HG03460 (cell line): ENCODE measurements around the gene LDLRAD2.

Experiments used
- ATAC-seq: cut with Tn5 transposase; IDR thresholded peaks from one replicate; pipeline ENCODE4 v1.9.1; 2021; ENCODE audit not compliant: unreplicated experiment

The LDLRAD2 gene

DNA sequence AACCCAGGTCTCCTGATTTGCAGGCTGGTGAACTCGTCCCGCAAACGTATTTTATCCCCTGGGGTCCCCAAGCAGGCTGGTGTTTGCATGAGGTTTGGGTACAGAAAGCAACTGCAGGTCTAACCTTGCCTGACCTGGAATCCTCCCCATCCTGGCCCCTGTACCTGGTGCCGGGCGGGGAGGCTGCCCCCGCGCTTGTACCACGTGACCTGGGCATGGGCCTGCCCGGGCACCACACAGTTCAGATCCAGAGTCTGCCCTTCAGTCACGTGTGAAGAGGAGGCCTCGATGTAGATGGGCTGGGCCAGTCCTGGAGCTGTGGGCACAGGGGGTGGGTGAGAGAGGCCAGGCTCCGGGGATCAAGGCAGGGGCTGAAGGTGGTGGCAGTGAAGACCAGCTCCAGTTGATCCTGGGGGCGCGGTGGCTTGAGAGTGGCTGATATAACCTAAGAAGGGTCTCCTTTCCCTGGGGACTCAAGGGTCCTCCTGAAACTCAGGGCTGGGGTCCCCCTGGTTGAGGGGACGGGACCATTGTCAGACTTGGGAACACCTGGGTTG lies 30.6 kb downstream of the LDLRAD2 start:
- ATAC-seq: no peak

DNA sequence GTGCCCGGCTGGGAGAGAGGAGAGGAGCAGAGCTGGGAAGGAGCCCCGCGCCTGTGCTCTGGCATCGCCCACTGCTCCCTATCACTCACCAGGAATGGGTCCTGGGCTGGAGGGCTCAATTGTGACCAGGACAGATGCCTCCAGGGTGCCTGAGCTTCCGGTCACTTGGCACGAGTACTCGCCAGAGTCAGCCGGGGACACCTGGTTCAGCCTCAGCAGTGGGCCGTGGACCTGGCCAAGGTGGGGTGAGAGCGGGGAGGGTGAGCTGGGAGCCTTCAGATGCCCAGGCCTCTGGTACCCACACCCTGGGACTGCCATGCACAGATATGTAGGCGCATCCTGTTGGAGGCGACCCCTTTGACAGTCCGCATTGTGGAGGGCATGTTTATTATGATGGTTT lies 31.1 kb downstream of the LDLRAD2 start:
- ATAC-seq: no peak

DNA sequence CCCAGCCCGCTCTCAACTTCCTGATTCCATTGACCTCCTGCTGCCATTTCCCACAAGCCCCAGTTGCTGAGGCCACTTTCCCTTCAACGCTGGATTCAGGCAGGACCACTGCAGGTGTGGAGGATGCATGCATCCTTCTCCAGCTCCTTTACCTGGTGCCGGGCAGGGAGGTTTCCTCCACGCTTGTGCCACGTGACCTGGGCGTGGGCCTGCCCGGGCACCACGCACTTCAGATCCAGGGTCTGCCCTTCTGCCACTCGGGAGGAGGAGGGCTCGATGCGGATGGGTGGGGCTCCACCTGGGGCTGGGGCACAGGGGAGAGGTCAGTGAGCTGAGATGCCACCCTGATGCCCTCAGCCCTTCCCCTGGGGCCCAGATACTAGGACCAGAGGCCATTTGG lies 31.9 kb downstream of the LDLRAD2 start:
- no peak for ATAC-seq

DNA sequence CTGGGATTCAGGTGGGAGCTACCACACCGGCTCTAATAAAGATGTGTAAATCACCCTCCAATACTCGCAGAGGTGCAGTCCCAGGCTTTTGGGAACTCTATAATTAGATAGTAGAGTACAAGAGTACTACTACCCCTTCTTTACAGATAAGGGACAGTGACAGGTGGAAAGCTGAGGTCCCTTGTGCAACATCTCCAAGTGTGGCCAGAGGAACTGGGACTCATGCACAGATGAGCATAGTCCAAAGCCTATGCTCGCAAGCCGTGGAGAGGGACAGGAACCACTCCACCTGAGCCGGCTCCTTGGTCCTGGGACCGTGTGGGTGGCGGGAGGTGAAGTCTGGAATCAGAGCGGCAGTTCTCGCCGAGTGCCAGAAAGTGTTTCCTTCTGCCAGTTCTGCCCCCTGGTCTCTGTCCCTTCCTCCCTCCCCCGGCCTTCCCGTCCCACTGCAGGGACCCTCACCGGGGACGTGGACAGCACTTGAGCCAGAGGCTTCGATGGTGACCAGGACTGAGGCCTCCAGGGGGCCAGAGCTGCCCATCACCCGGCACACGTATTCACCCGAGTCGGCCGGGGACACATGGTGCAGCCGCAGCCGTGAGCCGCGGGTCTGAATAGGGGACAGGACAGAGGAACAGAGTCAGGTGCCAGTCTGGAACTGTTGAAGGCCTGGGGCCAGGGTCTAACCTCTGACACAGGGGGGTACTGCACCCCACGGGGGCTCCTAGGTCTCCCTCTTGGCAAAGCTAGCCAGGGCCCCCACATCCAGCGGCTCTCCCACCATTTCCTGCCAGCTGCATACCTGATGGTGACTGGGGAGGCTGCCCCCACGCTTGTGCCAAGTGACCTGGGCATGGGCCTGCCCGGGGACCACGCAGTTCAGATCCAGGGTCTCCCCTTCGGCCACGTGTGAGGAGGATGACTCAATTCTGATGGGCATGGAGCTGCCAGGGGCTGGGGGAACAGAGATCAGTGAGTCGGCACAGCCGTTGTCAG lies 33.9 kb downstream of the LDLRAD2 start:
- no peak for ATAC-seq

DNA sequence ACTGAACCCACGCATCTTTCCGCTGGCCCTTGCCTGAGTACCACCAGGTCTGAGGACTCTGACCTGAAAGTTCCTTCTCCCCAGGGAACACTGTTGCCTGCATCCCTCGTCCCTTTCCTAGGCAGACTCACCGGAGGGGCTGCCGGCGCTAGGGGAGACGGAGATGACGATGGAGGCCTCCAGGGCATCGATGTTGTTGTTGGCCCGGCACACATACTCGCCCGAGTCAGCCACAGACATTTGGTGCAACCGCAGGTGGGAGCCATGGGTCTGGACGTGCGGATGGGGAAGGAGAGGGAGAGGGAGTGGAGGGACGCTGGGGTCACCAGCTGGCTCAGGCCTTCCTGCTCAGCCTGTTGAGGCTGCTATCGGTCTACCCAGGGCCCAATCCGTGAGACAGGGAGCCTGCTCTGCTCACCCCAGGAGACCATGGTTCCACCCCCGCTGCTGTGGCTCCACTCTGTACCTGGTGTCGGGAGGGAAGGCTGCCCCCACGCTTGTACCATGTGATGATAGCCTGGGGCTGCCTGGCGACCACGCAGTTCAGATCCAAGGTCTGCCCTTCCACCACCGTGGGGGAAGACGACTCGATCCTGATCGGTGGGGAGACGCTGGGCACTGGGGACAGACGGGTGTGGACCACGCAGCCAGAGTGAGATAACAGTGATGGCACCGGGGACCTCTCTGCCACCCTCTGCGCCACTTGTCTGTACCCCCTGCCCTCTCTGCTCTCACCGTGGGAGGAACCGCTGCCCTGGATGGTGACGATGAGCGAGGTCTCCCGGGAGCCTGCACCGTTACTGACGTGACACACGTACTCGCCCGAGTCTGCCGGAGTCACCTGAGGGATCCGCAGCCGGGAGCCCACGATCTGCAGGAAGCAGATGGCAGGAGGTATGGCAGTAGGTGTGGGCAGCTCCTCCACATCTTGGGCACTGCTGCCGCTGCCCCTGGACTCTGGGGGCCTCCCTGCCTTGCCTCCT lies 35.4 kb downstream of the LDLRAD2 start:
- ATAC-seq: no peak

DNA sequence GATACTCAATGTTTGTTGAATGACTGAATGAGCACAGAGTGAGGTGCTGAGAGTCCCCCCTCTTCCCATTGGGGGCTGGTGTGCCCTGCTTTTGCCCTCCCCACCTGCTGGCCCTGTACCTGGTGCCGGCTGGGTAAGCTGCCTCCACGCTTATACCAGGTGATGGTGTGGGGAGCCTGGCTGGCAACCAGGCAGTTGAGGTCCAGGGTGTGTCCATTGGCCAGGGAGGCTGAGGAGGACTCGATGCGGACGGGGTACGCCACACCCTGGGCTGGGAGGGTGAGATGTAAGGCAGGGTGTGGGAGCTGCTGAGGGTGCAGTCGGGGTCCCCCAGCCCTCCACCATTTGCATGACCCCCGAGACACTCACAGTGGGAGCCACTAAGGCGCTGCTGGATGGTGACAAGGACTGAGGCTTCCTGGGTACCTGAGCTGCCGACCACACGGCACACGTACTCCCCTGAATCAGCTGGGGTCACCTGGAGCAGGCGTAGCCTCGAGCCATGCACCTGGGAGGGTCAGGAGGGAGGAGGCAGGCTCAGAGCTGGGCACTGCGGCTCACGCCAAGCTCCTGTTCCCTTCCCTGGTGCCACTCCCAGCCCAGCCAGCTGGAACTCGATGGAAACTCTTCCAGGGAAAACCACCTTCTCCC lies 36.6 kb downstream of the LDLRAD2 start:
- no peak for ATAC-seq

DNA sequence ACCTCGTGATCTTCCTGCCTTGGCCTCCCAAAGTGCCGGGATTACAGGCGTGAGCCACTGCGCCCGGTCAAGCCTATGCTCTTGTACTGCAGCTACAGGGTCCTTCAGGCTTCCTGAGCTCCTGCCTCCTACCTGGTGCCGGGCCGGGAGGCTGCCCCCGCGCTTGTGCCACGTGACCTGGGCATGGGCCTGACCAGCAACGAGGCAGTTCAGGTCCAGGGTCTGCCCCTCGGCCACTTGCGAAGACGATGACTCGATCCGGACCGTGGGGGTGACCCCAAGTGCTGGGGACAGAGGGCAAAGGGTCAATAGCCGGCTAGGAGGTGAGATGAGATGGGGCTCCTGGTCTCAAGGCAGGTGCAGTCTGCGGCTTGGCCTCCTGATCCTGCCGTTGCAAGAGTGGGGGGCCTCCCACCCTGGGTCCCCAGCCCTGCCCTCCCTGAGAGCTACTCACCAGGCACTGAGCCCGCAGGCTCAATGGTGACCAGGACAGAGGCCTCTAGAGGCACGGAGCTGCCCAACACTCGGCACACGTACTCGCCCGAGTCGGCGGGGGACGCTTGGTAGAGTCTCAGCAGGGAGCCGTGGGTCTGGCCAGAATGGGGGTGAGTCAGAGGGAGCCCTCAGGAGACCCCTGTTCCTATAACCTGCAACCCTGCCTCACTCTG lies 38.0 kb downstream of the LDLRAD2 start:
- ATAC-seq: no peak

DNA sequence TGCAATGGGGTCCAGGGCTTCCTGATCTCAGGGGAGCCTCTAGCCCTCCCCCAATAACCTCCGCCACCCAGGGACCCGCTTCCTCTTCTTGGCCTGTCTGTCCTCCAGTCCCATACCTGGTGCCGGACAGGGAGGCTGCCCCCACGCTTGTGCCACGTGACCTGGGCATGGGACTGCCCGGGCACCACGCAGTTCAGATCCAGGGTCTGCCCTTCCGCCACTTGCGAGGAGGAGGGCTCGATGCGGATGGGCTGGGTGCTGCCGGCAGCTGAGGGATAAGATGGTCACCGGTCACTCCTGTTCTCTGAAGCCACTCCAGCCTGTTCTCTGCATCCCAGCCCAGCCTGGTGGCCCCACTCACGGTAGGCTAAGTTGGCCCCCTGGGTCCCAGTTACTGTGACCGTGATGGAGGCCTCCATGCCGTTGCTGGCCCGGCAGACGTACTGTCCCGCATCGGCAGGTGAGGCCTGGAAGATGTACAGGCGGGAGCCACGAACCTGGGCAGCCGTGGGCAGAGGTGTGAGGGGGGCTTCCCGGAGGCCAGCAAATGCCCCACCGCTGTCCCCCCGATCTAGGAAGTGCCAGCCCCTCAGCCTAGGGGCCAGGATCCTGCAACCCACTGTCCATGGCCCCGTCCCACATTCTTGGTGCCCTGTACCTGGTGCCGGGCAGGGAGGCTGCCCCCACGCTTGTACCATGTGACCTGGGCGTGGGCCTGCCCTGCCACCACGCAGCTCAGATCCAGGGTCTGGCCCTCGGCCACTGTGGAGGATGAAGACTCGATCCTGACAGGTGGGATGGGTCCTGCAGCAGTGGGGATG lies 39.6 kb downstream of the LDLRAD2 start:
- no peak for ATAC-seq

DNA sequence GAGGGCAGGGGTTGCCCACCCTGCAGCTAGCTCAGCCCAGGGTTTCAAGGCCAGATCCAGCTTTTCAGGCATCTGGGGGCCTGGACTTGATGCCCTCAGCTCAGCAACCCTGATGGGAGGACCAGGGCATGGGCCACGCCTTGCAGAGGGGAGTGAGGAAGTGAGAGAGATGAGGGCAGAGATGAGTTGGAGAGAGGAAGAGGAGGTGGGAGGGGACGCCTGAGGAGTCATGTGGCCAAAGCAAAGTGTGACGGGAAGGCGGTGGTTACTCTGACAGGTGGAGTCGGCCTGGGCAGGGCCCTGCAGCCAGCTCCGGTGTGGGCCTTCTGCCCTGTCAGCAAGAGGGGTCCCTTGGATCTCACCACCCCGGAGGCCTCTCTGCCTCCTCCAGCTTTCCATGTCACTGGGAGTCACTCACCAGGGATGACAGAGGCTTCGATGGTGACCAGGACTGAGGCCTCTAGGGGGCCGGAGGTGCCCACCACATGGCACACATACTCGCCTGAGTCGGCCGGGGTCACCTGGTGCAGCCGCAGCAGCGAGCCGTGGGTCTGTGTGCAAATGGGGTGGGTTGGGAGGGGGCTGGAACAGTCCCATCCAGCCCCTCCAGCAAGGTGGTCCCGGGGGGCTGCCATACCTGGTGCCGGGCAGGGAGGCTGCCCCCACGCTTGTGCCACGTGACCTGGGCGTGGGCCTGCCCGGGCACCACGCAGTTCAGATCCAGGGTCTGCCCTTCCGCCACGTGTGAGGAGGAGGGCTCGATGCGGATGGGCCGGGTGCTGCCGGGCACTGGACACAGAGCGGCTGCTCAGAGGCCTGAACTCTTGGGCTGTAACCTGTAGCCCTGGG lies 40.4 kb downstream of the LDLRAD2 start:
- ATAC-seq: peak; percentile 50

DNA sequence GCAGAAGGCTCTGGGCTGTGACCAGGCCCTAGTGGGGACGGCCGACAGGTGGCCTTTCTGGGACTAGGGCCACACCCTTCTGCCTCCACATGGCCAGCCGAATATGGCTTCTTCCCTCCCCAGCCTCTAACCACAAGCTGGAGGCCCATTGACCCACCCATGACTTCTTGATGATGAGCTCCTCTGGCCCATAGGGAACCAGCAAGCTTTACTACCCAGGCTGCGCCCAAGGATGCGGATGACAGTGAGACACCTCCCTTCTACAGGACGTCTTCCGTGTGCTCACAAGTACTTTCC lies 41.0 kb downstream of the LDLRAD2 start:
- no peak for ATAC-seq

DNA sequence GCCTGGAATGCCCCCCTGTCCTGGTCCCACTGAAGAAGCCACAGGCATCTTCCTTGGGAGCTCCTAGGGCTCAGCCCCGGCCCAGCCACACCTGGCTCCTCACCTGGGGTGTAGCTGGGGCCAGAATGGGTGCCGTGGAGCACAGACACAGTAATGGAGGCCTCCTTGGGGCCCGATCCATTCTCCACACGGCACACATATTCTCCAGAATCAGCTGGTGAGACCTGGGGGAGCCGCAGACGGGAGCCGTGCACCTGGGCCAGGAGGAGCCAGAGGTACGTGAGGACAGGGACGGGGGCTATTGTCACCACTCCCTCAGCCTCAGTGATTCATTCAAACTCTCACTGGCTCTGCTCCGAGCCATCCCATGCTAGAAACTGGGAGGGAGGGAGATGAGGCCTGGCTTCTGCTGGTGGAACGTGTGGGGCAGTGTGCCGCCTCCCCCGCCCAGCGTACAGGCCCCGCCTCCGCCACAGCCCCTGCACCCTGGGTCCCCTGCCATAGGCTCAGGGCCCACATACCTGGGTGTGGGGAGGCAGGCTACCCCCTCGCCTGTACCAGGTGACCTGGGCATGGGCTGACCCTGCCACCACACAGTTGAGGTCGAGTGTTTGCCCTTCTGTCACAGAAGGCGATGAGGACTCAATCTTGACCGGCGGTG lies 42.2 kb downstream of the LDLRAD2 start:
- no peak for ATAC-seq

DNA sequence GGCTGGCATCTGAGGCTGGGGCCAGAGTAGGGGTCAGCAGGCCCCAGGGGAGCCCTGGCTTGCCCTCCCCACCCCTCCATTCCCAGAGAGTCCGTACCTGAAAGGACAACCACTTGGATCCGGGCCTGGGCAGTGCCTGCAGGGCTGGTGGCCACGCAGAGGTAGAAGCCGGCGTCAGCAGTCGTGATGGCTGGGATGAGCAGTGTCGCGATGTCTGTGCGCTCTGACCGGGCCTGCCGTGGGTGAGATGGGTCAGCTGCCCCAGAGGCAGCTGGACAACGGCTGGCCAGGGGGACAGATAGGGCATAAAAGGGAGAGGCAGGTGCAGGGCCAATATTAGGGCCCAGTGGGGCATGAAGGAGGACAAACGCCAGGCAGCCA lies 42.7 kb downstream of the LDLRAD2 start:
- no peak for ATAC-seq

DNA sequence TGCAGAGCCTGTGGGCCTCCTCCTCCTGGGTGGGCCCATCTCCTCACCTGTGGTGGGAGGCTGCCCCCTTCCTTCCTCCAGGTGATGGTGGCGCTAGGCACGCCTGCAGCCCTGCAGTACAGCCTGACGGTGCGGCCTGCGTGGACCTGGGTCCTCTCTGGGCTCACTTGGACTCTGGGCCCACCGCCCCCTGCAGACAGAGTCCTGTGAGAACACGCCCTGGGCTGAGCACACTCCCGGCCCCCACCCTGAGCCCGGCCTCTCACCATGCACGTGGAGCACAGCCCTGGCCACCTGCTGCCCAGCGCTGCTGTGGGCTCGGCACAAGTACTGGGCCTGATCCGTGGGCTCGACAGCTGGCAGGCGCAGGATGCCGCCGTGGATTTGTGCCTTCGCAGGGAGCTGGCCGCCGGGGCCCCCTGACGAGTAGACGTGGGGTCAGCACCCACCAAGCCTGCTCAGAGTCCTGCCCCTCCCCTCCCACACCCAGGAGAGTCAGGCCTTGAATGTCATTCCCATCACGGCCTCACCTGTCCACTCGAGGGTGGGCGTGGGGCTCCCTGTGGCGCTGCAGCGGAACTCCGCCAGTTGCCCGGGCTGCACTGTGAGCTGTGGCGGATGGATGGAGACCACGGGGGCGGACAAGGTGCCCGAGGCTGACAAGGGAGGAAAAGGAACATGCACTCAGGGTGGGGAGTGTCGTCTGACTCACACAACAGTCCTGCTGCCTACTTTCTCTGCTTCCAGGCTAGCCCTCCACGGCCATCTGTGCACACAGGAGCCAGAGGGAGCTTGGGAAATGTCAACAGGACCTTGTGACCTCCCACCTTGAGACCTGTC lies 43.4 kb downstream of the LDLRAD2 start:
- ATAC-seq: no peak

DNA sequence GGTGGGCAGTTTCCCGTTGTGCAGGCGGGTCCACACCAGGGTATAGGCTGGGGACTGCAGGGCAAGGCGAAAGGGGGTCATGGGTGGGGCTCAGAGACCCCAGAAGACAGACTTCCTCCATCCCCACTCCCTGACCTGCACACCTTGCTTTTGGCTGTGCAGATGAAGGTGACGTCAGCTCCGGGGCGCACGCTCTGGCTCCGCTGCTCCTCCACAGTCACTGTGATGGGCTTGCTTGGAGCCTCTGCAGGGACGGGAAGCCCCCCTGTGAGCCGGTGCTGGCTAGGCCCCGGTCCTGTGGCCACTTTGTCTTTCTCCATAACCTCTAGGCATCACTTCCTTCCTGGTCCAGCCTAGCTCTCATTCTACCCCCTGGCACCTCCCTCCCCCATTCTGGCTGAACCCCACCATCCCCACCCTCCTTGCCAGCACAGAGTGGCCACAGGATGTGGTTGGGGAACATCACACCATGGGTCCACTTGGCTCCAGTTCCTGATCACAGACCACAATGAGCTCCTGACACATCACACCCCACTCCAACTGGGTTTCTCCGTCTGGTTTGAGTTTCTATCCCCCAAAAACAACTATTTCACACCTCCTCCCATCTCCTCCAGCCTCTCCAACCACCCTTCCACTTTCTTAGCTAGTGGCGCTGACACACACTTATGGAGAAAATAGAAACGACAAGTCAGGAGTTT lies 45.2 kb downstream of the LDLRAD2 start:
- ATAC-seq: no peak

DNA sequence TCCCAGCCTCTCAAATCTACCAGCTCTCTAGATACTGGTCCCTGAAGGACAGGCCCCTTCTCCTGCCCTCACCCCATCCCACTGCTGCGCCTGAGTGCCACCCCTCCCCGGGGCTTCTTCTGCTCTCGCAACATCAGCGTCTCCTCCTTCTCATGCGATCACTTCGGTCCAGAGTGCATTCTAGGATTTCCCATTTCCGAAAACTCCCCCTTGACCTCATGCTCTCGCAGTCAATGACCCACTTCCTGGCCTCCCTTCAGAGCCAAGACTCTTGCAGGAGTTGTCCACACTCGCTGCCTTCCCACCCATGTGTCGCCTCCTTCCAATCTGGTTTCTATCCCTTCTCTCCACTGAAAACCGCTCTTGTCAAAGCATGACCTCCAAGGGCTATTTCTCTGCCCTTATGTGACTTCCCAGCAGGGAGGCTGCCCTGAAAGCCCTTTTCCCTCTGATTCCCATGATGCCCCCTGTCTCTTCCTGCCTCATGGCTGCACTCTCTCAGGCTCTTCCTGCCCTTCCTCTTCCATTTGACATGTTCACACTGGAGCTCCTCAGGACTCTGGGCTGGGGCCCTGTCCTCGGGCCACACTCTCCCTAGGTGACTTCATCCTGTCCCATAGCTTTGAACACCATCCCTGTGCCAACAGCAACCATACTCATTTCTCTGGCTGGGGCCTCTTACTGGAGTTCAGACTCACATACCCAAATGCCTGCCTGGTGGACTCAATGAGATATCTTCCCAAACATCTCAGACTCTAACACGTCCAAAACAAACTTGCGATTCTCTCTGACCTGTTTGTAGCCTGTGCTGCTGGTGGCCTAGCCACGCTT lies 46.0 kb downstream of the LDLRAD2 start:
- ATAC-seq: no peak

DNA sequence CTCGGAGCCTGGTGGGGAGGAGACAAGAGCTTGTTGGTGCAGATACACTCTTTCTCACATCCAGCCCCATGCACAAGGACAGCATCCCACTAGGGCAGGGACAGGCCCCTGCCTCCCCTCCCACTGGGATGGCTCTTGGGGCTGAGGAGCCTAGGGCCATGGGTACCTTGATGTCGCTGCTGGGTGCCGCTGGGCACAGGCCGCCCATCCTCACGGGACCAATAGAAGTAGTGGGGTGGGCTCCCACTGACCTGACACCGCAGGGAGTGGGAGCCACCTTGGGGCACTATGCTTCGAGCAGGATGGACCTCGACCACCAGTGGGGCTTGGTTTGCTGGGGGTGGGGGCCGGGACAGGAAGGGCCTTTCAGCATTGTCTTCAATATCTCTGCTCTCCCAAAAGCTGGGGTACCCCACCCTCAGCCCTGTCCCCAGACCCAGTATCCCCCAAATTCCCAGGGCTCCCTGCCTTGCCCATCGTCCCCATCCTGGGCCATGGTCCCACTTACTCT lies 47.7 kb downstream of the LDLRAD2 start:
- ATAC-seq: no peak
